HUES48 (cell line): ENCODE measurements around the gene RGS11.

ENCODE experiments used
- H3K27ac ChIP-seq: one replicate; pipeline ENCODE4 v1.7.0; 2013; ENCODE audit warnings: low read depth, low read length, inconsistent platforms
- H3K27me3 ChIP-seq: 2 replicates; pipeline ENCODE4 v1.6.1; 2013; ENCODE audit warnings: mild to moderate bottlenecking, low read length; ENCODE audit not compliant: control insufficient read depth, insufficient read depth
- H3K36me3 ChIP-seq: 2 replicates; pipeline ENCODE4 v1.6.1; 2013; ENCODE audit warnings: low read length; ENCODE audit not compliant: control insufficient read depth, insufficient read depth
- H3K4me1 ChIP-seq: 2 replicates; pipeline ENCODE4 v1.6.1; 2013; ENCODE audit warnings: mild to moderate bottlenecking, low read length; ENCODE audit not compliant: control insufficient read depth, insufficient read depth
- H3K4me3 ChIP-seq: 2 replicates; pipeline ENCODE4 v1.5.1; 2013; ENCODE audit warnings: mild to moderate bottlenecking, low read depth, low read length
- H3K9ac ChIP-seq: 2 replicates; pipeline ENCODE4 v1.6.1; 2013; ENCODE audit warnings: mild to moderate bottlenecking, low read depth, low read length, moderate library complexity
- H3K9me3 ChIP-seq: 2 replicates; pipeline ENCODE4 v1.6.1; 2013; ENCODE audit warnings: low read length; ENCODE audit not compliant: control insufficient read depth, insufficient read depth

The RGS11 gene

DNA sequence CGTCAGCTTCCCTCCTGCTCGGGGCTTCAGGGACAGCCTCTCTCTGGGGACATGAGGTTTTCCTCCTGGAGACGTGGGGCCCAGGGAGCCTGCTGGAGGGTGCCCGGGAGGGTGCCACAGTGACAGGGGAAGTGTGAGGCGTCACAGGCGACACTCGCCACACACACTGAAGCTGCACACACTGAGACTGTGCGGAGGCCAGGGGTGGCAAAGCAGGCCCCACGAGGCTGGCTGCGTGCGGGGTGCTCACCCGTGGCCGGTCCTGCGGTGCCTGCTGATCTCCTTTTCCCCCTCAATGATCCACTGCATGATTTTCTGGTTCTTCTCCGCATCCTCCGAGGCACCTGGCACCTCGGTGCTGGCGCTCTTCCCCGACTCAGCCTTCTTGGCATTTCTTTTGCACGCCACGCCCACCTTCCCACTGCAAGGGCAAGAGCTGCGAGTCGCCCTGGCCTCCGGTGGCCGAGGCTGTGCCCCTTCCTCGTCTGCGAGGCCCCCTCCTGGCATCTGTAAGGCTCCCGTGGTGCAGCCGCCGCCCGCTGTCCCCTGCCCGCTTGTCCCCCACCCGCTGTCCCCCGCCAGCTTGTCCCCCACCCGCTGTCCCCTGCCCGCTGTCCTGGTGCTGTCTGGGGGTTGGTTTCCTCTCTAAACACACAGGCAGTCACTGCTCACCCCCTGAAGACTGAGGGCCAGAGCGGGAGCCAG, 21.2 kb upstream of the RGS11 start:
- no peak overlapping the region for H3K27ac ChIP-seq
- H3K9ac ChIP-seq: no peak overlapping the region
- H3K4me3 ChIP-seq: no peak overlapping the region
- no peaks in the 10 kb centered on the region for H3K9me3 ChIP-seq
- H3K36me3 ChIP-seq: peaks cover 43% of the 10 kb centered on the region
- no peaks in the 10 kb centered on the region for H3K27me3 ChIP-seq
- H3K4me1 ChIP-seq: no peaks in the 10 kb centered on the region

DNA sequence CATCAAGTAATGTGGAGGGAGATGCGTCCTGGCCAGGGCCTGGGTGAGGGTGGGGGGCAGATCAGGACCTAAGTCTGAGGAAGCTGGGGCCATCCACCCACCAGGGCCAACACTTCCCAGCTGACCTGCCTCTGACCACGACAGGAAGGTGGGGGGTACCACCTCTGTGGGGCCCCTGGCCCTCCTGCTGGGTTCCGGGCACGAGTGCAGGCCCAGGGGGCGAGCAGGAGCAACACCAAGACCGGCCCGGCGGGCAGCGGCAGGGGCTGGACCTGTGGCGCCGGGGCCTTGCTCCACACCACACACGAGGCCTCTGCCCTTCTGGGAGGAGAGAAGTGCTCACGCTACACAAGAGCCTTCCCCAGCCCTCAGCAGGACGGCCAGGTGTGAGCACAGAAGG, 20.5 kb upstream of the RGS11 start:
- no peaks in the 10 kb centered on the region for H3K27me3 ChIP-seq
- no peak overlapping the region for H3K4me3 ChIP-seq
- no peaks in the 10 kb centered on the region for H3K9me3 ChIP-seq
- H3K9ac ChIP-seq: no peak overlapping the region
- H3K27ac ChIP-seq: no peak overlapping the region
- H3K4me1 ChIP-seq: no peaks in the 10 kb centered on the region
- H3K36me3 ChIP-seq: peaks cover 49% of the 10 kb centered on the region

DNA sequence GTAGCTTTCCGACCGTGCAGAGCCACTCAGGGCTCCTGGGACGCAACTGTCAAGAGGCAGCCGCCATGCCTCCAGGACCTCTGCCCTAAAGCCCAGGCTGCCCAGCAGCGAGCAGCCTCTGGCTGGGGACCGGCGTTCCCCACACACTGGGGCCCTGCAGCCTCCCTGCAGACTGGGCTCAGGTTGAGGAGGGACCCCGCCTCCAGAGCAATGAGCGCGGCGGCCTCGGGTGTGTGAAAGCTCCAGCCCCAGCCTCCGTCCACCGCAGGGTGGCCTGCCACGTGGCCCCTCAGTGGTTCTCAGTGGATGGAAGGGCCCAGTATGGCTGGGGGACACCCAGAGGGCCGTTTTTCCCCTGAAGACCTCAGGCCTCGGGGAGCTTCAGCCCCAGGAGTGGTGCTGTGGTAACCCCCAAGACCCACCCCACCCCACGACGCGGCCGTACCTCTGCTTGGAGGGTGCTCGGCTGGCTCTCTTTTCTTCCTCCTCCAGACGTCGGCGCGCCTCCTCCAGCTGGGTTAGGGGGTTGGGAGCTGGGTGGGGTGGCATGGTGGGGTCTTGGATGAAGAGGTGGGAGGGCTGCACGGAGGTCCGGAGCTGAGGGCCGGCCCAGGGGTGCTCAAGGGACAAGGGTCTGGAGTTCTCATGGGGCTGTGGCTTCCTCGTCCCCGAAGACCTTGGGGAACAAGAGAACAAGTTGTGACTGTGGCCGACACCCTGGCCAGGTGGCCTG, 17.5 kb upstream of the RGS11 start:
- Histone ChIP-seq H3K4me3 (no peak overlapping the region), H3K36me3 (peaks cover 66% of the 10 kb centered on the region), H3K9ac (no peak overlapping the region), H3K27me3 (no peaks in the 10 kb centered on the region), H3K27ac (no peak overlapping the region), H3K4me1 (no peaks in the 10 kb centered on the region), H3K9me3 (no peaks in the 10 kb centered on the region)

DNA sequence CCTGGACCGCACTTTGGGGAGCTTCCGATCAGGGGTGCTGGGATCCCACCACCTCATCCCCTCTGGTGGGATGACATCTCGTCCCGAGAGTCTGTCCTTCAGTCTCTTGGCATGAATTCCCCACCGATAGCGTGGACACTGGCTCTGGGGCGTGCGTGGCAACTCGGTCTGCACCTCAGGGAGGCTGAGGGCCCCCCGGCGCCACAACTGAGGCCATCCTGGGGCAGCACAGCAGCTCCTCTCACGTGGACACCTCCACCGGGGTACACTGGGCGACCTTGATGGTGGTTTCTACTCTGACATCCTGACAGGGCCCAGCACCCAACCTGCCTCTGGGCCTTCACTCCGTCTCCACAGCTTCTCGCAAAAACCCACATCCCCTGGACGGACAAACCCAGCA, 15.8 kb upstream of the RGS11 start:
- Histone ChIP-seq H3K36me3 (peaks cover 59% of the 10 kb centered on the region), H3K4me1 (no peaks in the 10 kb centered on the region), H3K9me3 (no peaks in the 10 kb centered on the region), H3K9ac (no peak overlapping the region), H3K4me3 (no peak overlapping the region), H3K27ac (no peak overlapping the region), H3K27me3 (no peaks in the 10 kb centered on the region)

DNA sequence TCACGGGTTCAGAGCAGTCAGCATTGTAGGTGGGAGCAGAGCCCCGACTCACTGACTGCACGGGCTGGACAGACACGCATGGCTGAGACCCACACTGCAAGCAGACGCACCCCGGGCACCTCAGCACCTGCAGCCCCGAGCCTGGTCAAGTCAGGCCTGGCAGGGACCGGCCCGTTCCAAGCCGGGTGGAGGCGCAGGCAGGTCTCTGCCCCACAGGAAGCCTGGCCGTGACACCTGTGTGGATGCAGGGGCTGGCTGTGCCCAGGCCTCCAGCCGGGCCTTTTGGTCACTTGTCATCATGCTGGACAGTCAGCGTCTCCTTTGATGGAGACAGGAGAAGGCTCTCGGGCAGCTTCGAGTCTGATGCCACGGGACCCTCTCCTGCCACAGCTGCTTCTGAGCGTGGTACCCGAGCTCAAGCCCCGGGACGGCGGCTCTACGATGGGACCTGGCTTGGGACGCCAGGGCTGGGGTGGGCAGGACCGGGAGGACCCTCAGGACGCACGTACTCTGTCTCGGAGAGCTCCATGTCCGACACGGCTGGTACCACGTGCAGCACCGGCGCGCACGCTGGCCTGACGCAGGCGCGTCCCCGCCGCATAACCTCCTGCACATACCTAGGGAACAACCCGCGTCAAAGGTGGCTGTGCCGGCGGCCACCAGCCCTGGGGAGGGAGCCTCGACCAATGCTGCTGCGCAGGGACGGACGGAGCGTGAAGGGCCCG, 15.1 kb upstream of the RGS11 start:
- no peaks in the 10 kb centered on the region for H3K4me1 ChIP-seq
- H3K9me3 ChIP-seq: no peaks in the 10 kb centered on the region
- H3K36me3 ChIP-seq: peaks cover 59% of the 10 kb centered on the region
- H3K27me3 ChIP-seq: no peaks in the 10 kb centered on the region
- H3K4me3 ChIP-seq: no peak overlapping the region
- no peak overlapping the region for H3K27ac ChIP-seq
- H3K9ac ChIP-seq: no peak overlapping the region

DNA sequence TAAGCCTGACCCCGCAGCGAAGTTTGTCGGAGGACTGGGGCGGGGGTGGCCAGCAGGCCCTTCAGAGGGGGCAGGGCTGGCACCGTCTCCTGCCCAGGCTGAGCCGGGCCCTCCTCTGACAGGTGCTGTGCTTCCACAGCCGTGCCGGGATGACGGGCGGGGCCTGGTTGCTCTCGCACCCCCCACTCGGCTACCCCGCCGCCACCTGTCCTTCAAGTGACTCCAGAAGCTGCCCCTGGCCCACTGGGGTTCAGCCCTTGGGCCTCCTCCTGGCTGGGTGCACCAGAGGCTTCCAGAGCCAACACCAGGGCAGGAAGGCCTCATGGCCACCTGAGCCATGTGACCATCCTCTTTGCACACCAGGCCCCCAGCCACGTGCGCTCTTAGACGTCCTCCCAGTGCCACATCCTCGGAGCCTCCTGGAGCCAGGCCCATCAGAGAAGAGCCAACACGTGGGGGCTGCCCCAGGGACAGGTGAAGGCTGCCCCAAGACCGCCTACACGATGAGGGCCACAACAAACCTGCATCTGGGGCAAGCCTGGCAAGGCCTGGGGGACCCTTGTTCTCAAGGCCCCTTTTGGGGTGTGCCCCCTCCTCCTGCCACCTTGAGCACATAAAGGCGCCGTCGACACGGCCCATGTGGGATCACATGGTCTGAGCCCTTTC, 14.4 kb upstream of the RGS11 start:
- no peak overlapping the region for H3K4me3 ChIP-seq
- no peaks in the 10 kb centered on the region for H3K4me1 ChIP-seq
- H3K9ac ChIP-seq: no peak overlapping the region
- no peak overlapping the region for H3K27ac ChIP-seq
- peaks cover 59% of the 10 kb centered on the region for H3K36me3 ChIP-seq
- H3K9me3 ChIP-seq: no peaks in the 10 kb centered on the region
- no peaks in the 10 kb centered on the region for H3K27me3 ChIP-seq

DNA sequence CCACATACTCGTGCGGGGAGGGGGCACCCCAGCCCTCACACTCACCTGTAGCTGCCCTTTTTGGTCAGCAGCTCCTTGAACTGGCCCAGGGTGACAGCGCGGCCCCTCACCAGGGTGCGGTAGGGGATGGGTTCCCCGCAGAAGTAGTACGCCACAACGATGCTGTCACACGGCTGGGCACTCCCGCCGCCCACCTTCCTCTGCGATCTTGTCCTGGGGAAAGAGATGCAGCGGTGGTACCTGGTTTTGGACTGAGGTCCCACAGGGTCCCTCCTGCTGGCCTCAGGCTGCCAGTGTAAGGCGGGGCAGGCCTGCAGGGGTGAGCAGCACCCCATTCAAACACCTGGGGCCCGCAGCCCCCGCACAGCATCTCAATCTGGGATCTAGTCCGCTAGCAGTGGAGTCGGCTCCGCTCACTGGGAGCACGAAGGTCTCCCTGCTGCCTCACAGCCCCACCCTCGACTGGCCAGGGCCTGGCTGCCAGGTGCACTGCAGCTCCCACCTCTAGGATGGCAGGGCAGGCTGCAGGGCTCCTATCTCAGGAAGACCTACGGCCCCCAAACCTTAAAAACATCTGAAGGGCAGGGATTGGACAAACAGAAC, 13.8 kb upstream of the RGS11 start:
- no peak overlapping the region for H3K9ac ChIP-seq
- H3K9me3 ChIP-seq: no peaks in the 10 kb centered on the region
- no peak overlapping the region for H3K27ac ChIP-seq
- H3K36me3 ChIP-seq: peaks cover 59% of the 10 kb centered on the region
- H3K4me3 ChIP-seq: no peak overlapping the region
- H3K4me1 ChIP-seq: no peaks in the 10 kb centered on the region
- H3K27me3 ChIP-seq: no peaks in the 10 kb centered on the region

DNA sequence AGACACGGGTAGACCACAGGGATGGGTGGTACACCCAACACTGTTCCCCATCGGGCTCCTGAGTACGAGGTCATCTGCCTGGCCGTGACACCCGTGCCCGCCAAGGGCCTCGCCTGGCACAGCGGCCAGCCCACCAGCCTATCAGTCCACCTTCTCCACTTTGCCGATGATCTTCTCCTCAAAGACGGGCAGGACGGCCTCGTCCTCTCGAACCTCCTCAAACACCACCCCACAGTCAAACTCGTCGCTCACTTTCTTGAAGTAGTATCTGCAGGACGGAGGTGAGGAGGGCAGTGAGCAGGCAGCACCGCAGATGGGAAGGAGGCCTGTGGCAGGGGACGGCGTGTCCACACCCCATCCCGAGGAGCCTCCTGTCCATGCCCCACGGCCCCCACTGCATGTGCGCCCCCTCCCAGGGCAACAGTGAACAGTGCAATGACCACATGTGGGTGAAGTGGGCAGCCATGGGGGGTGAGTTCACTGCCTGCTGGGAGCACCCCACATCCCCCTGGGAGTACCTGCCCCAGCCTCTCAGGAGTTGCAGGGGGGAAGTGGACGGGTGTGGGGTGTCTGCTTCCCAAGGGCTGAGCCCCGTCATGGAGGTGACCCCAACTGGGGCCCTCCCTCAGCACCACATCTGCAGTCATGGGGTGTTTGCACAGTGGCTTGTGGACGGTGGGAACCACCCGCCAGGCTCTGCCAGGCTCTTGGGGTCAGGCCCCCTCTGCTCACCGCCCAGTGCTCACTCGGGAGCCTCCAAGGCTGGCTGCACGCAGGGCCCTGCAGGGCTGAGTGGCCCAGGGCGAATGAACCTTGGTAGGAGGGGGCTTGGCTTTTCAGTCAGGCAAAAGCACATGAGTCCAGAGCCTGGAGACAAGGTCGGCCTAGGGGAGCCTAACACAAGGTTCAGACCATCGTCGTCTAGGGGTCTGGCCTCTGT, 12.5 kb upstream of the RGS11 start:
- Histone ChIP-seq H3K36me3 (peaks cover 53% of the 10 kb centered on the region), H3K4me1 (no peaks in the 10 kb centered on the region), H3K9ac (no peak overlapping the region), H3K27ac (no peak overlapping the region), H3K9me3 (no peaks in the 10 kb centered on the region), H3K4me3 (no peak overlapping the region), H3K27me3 (no peaks in the 10 kb centered on the region)

DNA sequence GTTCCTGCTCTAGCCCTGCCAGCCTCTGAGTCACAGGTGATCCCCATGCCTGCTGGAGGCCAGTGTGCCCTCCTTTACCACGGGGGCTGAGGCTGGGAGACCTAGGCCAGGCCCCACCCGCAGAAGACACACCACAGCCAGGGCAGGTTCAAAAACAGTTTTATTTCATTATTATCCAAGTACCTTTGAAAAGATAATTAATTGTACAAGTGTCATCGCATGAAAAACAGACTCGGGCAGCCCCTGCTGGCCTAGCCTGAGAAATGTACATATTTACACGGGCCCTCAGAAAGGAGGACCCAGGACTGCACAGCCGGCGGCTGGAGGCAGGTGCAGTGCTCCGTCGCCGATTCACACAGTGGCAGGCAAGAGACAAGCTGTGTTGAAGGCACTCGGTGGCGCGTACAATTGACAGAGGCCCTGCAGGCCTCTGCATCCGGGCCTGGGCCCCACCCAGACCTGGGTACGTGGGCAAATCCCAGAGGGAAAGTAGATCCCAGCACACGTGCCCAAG, 11.6 kb upstream of the RGS11 start:
- no peak overlapping the region for H3K4me3 ChIP-seq
- H3K9me3 ChIP-seq: no peaks in the 10 kb centered on the region
- no peak overlapping the region for H3K27ac ChIP-seq
- no peak overlapping the region for H3K9ac ChIP-seq
- no peaks in the 10 kb centered on the region for H3K27me3 ChIP-seq
- peaks cover 44% of the 10 kb centered on the region for H3K36me3 ChIP-seq
- no peaks in the 10 kb centered on the region for H3K4me1 ChIP-seq
